SKM-1 (cell line): ENCODE data around the gene PRRG4.
"Not testable (repeated sequence)": the region's sequence is repeated elsewhere in the genome, so short reads cannot be mapped to it uniquely, and the experiment has no call there.

Experiments used
- DNase-seq: peaks from one replicate; lab custom pipeline; 2025; ENCODE audit not compliant: unreplicated experiment; lab: John Stamatoyannopoulos, UW

The PRRG4 gene

DNA sequence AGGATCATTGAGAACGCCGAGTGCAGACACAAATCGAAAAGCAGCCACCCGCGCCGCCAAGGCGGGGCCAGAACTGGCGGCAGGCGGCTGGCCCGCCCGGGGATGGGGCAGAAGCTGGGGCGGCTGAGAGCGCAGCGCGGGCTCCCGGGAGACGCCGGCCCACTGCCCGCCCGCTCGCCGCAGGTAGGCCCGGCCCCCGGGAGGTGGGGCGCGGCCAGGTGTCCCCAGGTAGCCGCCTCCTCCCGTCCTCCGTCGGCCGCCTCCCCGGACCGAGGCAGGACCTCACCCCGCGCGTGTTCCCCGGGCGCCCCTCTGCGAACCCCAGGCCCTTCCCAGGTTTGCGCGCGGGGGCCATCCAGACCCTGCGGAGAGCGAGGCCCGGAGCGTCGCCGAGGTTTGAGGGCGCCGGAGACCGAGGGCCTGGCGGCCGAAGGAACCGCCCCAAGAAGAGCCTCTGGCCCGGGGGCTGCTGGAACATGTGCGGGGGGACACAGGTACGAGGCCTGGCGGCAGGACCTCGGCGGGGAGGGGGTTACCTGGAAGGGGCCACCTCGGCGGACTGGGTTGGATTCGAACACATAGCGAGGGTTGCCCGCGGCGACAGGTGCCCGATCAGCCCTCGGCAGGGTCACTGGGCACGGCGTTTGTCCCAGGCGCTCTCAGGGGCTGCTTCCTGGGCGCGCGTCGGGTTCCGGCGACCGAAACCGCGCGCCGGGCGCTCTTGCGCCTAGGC is at the start of gene PRRG4:
Gene PRRG4 (plus strand): TSS at position 248 of the 733 bp plus-strand sequence. CDS start 603 bp downstream, outside the sequence.
- DNase-seq, result peak; percentile 71

- not testable (repeated sequence) for DNase-seq
Observed at GRCh38 chr11:32780839-32781238, 48.9 kb upstream of the PRRG4 start.

GRCh38 chr11:32781721-32782120 is 48.0 kb upstream of the PRRG4 start:
- DNase-seq, result no peak

- DNase-seq, result no peak
Observed at GRCh38 chr11:32785262-32785661, 44.5 kb upstream of the PRRG4 start.

- DNase-seq, result no peak
Observed at GRCh38 chr11:32786811-32787210, 42.9 kb upstream of the PRRG4 start.

DNA sequence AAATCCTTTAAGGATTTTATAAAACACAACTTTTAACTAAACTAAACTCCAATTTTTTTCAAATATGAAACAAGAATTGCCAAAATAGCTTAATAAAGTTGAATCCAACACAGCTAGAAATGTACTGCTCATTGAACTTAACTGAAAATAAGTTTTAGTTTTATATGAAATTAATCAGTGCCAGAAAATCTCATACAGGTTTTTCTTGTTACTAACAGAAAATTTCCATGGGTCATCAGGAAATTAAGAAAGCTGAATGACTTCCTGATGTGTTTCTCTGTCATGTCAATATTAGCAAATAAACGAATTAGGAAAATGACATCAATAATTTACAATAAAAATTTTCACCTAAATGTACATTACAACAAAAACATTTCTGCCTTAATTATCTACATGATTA is 38.8 kb upstream of the PRRG4 start:
- no peak for DNase-seq

- no peak for DNase-seq
Observed at GRCh38 chr11:32792111-32792947, 37.4 kb upstream of the PRRG4 start.

- peak; percentile 55 for DNase-seq
Observed at GRCh38 chr11:32792948-32793475, 36.7 kb upstream of the PRRG4 start.

DNA sequence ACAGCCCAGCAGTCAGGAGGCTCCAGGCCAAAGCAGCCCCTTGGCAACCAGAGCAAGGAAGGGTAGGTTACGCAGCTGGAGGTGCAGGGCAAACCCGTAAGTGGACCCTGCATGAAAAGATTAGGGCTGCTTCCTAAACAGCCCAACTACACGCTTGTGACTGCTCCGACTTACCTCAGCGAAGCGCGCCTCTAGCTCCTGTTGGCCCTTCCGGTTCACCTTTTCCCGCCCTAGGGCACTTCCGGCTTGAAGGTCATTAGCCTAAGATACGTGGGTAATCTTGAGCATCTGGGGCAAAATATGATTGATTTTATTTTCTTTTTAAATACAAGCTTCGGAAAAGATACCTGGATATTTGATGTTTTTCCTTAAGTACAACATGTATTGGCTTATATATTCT is 35.3 kb upstream of the PRRG4 start, which contains the start of gene CCDC73:
Gene CCDC73 (minus strand): TSS at position 224 of the 400 bp plus-strand sequence. CDS start 34,419 bp downstream, outside the sequence.
- no peak for DNase-seq

- DNase-seq, result no peak
Observed at GRCh38 chr11:32796425-32796824, 33.3 kb upstream of the PRRG4 start.

DNA sequence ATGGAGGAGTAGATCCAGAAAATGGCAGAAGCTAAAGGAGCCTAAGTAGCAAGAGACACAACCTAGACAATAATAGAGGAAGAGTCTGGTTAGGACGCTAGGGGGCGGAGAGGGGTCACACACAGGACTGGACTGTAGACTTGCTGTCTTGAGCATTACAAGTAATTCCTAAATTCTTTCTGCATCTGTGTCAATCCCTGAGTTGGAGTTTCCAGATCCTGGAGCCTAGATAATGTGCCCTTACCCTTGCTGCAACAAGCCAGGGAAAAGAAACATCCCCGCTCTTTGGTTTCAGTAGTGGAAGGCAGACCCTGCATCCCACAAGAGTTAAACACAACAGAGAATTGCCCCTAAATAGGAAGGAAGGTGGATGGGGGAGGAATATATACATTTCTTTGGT is 20.4 kb upstream of the PRRG4 start:
- peak; percentile 76 for DNase-seq

DNA sequence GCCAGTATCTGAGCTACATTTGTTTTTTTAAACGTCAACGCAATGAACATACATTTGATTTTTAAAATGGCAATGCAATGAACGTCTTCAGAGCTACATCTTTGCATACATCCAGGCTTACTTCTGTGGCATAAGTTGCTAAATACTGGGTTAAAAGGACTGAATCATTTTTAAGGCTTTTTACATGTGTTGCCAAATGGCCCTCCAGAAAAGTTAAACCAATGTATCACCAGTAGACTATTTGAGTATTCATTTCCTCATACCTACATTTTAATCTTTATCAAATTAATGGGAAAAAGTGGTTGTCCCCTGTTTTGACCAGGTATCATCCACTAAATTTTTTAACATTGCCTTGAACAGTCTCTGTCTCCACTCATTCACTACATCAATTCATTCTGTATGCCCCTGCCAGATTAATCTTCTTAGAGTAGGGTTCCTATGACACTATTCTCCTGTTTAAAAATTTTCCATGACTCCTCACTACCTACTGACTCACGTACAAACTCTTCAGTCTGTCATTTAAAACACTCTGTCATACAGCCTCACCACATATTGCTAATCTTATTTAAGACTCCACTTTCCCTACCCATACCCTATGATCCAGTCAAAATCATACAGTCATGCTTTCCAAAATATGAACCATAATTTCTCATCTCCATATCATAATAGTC is 12.4 kb upstream of the PRRG4 start:
- no peak for DNase-seq

DNA sequence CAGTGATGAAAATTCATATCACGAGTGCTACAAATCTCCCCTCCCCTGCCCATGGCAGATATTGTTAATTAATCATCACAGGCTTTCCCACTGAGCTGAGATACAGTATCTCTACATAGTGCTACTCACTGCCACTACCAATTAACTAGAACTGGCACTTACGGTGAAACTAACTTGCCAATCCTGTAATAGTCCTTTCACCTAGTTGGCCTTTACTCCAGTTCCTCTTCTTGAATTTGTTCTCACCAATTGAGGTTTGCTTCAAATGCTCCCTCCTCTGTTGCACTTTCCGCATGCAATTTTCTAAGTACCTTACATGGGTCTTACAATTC is 11.9 kb upstream of the PRRG4 start:
- no peak for DNase-seq

- no peak for DNase-seq
Observed at GRCh38 chr11:32819187-32819586, 10.5 kb upstream of the PRRG4 start.

DNA sequence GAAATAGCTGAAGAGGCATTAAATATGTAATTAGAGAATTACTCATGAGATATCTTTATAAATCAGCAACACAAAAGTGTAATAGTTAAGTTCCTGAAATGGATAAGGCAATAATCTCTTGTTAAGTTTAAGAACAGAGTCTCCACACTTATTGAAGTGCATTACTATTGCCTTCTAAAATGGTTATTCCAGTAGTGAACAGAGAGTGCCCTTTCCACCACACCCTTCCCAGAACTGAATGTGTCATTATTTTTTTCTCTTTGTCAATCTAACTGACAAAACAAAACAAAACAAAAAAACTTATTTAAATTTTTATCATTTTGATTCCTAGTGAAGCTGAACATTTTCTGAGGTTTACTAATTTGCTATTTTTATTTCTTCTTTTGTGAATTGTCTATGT is 9.2 kb upstream of the PRRG4 start:
- no peak for DNase-seq

DNA sequence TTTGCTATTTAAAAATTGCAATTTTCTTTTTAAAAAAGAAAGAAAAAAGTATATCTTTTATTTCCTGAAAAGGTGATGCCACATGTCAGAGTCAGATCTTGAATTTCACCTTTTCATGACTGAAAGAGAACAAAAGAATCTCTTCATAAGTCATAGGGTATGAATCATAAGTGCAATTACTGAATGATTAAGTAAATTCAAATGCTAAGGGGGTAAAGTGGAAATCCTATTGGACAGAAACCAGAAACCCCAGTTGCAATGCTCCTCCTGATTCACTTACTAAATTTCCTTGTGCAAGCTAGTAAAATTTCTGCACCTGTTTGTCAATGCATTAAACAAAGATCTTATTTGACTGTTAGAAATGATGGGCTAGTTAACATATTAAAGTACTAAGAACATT is 8.2 kb upstream of the PRRG4 start:
- no peak for DNase-seq

- DNase-seq, result no peak
Observed at GRCh38 chr11:32821917-32822560, 7.7 kb upstream of the PRRG4 start.

GRCh38 chr11:32823617-32824016 is 6.1 kb upstream of the PRRG4 start:
- peak; percentile 14 for DNase-seq

DNA sequence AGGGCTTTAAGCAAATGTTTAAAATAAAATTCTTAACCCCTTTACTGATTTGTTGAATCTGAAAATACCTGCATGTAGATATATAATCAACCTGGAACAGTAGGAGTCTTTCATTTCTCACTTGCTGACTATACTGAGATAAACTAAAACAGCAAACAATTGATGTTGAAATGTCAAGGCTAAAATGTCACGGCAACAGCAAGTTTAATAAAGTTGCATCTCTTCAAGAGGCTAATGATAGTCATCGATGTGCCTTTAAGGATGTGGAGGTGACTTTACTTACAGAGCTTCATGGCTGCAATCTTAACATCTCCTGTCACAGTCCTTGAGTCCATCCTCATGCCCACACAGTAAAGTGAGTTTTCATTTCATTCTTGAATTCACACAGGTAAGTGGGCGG is 3.6 kb upstream of the PRRG4 start:
- no peak for DNase-seq

DNA sequence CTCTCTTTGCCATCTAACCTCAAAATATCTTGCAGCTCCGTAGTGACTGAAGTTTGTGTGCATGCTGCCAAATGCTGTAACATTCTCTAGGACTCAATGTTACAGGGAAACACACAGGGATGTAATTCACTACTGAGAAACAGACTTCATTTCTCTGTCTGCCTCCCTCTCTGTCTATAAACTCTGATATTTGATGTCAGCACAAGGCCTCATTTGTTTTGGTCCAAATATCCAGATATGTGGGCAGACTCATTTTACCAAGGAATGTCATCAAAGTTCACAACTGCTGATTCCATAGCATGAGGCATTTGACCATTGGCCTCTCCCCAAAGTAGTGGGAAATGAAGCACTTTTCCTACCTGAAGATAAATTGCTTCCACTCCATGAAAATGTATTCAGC is 2.5 kb upstream of the PRRG4 start:
- no peak for DNase-seq

- DNase-seq, result no peak
Observed at GRCh38 chr11:32829157-32829679, 509 bp upstream of the PRRG4 start.
